GM18519 (cell line): ENCODE measurements around the gene THOP1.
"Not testable (repeated sequence)": the region's sequence is repeated elsewhere in the genome, so short reads cannot be mapped to it uniquely, and the experiment has no call there.

Experiments
- ATAC-seq: cut with Tn5 transposase; IDR thresholded peaks from one replicate; pipeline ENCODE4 v1.9.1; 2021; ENCODE audit warnings: mild to moderate bottlenecking, moderate library complexity; ENCODE audit not compliant: unreplicated experiment, low FRiP score

The THOP1 gene

DNA sequence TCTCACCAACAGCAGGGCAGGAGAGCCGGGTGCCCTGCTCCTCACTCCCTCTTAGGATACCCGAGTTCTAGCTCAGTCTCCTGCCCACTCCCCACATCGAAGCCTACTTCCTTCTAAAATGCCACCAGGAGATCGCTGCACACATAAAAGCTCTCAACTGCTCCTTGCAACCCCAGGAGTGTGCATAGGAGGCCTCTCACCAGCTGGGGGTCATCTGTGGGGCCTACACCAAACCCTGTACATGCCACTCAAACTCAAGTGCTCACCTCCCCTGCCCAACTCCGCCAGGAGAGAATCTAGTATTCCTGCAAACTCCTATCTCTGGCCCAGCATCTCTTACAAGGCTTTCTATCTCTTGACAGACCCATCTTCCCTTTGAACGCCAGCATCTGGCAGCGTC, 5.0 kb upstream of the THOP1 start:
- ATAC-seq = no peak

DNA sequence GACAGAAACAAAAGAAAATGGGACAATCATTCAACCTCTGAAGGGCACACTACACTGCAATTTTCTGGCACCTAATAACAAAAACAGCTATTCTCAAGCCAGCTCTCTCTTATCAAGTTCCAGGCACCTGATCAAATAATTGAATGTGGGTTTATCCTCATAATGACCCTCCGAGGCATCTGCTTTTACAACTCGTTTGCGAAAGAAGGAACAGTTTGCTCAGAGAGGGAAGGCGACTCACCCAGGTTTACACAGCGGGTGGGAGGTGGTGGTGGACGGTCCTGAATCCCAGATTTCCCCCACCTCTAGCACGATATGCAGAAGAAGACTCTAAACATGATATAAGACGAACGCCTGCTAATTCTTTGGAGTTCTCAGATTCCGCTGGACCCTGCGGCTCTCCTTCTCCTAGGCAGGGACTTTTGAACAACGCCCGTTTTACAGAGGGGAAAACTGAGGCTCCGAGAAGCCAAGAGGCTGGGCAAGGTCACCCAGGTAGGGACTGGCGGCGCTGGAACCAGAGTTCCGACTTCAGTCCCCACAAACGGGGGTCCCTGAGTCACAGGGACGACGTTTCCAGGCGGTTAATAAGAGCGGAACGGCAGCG, 2.9 kb upstream of the THOP1 start:
- no peak for ATAC-seq

DNA sequence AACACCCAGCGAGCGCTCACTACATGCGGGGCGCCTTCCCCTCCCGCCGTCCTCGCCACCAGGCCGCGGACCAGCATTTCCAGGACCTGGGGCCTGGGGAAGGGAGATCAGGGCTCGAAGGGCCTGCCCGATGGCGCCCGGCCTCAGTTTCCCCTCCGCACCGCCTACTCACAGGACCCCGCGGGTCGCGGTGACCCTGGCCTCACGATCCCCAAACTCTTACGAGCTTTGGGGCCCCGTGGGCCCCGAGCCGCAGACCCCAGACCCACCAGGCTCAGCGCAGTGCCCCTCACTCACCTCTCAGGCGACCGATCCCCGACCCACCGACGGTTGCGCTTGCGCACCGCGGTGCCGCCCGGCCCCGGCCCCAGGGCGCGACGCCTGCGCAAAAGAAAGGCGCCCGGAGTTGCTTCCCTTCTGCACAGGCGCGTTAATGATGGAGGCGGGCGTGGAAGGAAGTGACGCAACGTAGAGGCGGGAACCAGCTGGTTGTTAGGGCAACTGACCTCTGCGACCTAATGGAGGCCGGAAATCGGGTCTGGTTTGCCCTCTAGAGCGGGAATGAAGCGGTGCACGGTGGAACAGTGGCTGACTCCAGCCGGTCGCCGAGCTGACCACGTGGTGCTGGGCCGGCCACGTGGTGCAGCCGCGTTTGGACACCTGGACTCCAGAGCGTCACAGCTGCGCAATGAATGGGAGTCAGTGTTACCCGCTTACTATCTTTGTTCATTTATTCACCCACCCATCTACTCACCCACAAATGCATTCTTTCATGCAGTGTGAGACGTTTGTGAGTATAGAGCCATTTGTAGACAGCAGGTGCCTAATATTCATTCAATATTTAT, 2.1 kb upstream of the THOP1 start, which contains the start of gene SGTA:
Gene SGTA, minus strand, starts transcription at position 338 of the 845 bp plus-strand sequence. CDS start 14,205 bp downstream, outside the sequence.
- peak; percentile 46 for ATAC-seq

GRCh38 chr19:2783781-2784145, 1.5 kb upstream of the THOP1 start:
- ATAC-seq = no peak

- no peak for ATAC-seq
These were observed 1.8 kb downstream of the THOP1 start for GRCh38 chr19:2787115-2787514.

GRCh38 chr19:2788237-2788636, 2.9 kb downstream of the THOP1 start:
- no peak for ATAC-seq

DNA sequence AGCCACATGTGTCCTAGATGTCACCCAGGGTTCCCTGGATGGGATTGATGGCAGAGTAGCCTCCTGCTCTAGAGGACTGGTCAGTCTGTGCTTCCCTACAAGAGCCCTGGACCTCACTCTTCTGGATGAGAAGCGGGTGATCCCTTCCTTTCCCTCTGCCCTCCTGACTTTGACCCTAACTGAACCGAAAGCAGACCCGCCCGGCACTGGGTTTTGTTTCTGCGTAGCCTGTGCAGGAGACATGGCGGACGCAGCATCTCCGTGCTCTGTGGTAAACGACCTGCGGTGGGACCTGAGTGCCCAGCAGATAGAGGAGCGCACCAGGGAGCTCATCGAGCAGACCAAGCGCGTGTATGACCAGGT, 4.9 kb downstream of the THOP1 start:
- no peak for ATAC-seq

GRCh38 chr19:2790557-2791271, 5.4 kb downstream of the THOP1 start:
- ATAC-seq = no peak

- no peak for ATAC-seq
These were observed 6.1 kb downstream of the THOP1 start for GRCh38 chr19:2791440-2791839.

DNA sequence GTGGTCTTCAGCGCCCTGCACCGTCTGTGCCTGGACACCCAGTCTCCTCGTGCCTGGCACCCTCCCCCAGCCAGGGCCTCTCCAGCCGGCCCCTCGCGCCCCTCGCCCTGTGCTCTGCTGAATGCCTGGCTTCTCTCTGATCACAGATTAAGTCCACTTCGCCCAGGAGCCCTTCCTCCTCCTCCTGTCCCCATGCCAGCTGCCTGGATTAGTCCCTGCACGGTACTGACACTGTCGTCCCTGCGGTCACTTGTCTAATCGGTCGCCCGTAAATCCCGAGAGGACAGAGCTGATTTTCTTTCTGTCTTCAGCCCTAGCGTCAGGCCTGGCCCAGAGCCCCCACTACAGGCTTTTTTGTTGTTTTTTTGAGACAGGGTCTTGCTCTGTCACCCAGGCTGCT, 6.6 kb downstream of the THOP1 start:
- no peak for ATAC-seq

DNA sequence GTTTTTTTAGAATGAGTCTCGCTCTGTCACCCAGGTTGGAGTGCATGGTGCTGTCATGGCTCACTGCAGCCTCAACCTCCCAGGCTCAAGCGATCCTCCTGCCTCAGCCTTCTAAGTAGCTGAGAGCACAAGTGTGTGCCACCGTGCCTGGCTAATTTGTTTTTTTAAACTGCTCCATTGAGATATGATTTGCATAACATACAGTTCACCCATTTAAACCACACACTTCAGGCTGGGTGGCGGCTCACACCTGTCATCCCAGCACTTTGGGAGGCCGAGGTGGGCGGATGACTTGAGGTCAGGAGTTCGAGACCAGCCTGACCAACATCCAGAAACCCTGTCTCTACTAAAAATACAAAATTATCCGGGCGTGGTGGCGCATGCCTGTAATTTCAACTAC, 7.4 kb downstream of the THOP1 start:
- ATAC-seq = not testable (repeated sequence)

DNA sequence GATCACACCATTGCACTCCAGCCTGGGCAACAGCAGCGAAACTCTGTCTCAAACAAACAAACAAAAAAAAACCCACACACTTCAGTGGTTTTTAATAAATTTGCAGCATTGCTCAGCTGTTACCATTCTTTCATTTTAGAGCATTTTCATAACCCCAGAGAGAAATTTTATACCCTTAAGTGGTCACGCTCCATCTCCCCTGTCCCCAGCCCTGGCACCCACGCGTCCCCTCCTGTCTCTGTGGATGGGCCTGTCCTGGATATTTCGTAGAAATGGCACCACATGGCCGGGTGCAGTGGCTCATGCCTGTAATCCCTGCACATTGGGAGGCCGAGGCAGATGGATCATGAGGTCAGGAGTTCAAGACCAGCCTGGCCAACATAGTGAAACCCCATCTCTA, 7.8 kb downstream of the THOP1 start:
- no peak for ATAC-seq

DNA sequence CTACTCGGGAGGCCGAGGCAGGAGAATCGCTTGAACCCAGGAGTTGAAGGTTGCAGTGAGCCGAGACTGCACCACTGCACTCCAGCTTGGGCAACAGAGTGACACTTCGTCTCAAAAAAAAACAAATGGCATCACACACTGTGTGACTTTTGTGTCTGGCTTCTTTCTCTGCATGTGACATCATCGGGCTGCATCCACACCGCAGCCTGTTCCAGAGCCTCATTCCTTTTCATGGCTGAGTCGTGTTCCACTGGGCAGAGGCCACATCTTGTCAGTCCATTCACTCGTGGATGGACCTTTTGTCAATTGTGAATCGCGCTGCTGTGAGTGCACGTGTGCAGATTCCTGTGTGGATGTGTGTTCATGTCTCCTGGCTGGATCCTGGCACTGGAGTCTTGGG, 8.3 kb downstream of the THOP1 start:
- no peak for ATAC-seq

GRCh38 chr19:2795827-2796658, 10.7 kb downstream of the THOP1 start:
- ATAC-seq = no peak

- no peak for ATAC-seq
These were observed 11.5 kb downstream of the THOP1 start for GRCh38 chr19:2796659-2797266.

GRCh38 chr19:2797280-2797679, 12.0 kb downstream of the THOP1 start:
- ATAC-seq = no peak

DNA sequence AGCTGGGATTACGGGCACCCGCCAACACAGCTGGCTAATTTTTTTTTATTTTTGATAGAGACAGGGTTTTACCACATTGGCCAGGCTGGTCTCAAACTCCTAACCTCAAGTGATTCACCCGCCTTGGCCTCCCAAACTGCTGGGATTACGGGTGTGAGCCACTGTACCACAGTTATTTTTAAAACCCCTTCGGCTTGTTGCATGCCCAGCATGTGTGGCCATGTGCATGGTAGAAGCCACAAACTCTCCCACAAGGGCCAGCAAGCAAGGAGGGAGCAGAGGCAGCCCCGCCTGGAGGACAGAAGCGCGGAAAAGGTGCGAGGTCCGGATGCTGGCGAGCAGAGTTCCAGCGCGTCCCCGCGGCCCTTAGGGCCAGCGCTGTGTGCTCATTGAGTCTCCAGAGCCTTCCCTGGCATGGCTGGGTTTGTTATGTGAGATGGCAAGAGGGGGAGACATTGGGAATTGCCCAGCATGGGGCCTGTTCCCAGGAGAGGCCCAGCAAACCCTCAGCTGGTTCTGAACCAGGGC, 12.9 kb downstream of the THOP1 start:
- no peak for ATAC-seq

DNA sequence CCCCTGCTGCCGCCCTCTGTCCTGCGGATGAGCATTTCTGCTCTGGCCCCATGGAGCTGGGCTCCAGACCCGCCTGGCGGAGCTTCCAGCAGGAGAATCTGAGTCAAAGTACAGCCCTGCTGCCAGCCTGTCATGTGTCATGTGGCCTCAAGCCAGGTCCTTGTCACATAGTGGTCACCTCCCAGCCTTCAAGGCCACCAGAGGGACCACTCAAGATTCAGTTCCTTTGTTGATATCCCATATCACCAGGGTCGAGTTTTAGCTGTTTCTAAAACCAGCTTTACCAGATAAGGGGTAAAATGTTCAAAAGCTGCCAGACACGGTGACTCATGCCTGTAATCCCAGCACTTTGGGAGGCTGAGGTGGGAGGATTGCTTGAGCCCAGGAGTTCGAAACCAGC, 13.4 kb downstream of the THOP1 start:
- ATAC-seq = no peak

DNA sequence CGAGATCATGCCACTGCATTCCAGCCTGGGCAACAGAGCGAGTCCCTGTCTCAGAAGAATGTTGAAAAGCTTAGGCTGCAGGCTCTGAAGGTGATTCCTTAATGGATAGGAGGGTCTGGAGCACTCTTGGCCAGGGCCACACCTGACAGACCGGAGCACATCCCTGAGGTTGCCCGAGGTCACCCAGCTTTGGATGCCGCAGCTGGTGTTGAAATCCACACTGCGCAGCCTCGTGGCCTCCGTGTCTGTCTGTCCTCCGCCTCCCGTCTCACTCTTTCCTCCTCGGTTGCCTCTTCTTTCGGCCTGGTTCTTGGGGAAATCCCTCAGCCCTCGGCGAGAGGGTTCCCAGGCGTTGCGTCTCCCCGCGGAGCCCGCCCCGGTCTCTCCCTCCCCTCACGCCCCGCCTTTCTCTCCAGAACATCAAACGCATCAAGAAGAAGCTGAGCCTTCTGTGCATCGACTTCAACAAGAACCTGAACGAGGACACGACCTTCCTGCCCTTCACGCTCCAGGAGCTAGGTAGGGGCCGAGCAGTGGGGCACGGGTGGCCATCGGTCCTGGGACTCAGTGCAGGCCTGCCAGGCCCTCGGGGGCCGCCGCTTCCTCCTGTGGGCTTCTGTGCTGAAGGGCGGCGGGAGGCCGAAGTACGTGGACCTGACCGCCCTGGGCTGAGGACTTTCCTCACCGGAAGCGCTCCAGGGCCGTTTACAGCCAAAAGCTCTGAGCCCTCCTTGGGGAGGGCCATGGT, 14.1 kb downstream of the THOP1 start:
- ATAC-seq = no peak
